Measurements from ENCODE around the gene CP. TPM values are rescaled to one million over a fixed set of nuclear protein-coding genes. Genes with fewer than 3 reads are reported as not detected.

The CP gene
- total RNA-seq, 6 experiments from 2014 or later, result 1,086 to 3,257 (median 1,852) TPM

DNA sequence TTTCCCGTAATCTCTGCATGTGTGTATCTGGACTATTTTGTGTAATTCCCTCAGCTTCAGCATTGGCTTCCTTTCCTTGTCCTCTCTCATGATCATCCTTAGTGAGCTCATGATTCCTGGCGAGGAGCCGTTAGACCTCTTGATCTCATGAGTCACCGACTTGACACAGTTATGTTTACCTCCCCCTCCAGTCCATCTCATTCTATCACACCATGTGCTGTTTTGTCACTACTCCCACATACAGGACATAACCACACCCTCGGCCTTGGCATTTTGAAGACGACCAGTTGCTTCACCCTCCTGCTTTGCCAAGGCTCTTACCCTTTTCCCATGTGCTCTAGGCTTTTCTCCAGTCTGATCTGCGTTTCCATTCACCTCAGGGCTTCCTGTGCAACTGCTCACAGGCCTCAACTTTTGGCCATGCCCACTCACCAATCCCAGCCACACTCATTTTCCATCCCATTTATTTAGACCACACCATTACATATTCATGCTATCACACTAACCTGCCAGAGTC lies 41.5 kb downstream of the CP start:
- Histone ChIP-seq H3K27ac (peak overlapping the region in 2 of 3 donors; percentile 8 to 45), H3K9me3 (no peaks in the 10 kb centered on the region), H3K4me3 (no peak overlapping the region), H3K27me3 (no peaks in the 10 kb centered on the region), H3K4me1 (no peaks in the 10 kb centered on the region), H3K36me3 (peaks cover 2 to 93% (median 39%) of the 10 kb centered on the region in 4 donors)
- intact Hi-C loops (cut with DNase I), result no loop called here
- WGBS (ENCODE audit: insufficient coverage, low coverage, low lambda C conversion rate, missing lambda C conversion rate), result 32% methylated on average over 7 of the region's 7 CpGs
- TF ChIP-seq, protein P1, sequence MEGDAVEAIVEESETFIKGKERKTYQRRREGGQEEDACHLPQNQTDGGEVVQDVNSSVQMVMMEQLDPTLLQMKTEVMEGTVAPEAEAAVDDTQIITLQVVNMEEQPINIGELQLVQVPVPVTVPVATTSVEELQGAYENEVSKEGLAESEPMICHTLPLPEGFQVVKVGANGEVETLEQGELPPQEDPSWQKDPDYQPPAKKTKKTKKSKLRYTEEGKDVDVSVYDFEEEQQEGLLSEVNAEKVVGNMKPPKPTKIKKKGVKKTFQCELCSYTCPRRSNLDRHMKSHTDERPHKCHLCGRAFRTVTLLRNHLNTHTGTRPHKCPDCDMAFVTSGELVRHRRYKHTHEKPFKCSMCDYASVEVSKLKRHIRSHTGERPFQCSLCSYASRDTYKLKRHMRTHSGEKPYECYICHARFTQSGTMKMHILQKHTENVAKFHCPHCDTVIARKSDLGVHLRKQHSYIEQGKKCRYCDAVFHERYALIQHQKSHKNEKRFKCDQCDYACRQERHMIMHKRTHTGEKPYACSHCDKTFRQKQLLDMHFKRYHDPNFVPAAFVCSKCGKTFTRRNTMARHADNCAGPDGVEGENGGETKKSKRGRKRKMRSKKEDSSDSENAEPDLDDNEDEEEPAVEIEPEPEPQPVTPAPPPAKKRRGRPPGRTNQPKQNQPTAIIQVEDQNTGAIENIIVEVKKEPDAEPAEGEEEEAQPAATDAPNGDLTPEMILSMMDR (IDR thresholded peaks at IDR 0.05), result no peak
- TF ChIP-seq POLR2A (IDR thresholded peaks at IDR 0.05), result no peak
- DNase-seq (peak in 2 of 3 donors; percentile 54), ATAC-seq (peak; percentile 60 to 82 (median 65))

DNA sequence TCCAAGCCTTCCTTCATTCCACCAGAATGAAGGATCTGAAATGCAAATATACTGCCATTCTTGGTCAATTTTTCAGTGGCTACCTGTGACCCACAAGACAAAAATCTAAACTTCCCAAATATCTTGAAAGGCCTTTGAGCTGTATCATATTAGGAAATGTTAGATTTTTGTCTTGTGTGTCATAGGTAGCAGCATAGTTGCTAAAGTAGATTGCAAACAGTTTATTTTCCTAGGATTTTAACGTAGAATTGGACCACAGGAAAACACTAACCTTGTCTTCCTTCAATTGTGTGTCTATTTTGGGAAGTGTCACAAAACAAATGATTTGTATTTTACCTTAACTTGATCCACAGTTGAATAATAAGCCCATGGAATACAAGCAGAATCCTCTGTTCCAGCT lies 42.4 kb downstream of the CP start:
- Histone ChIP-seq H3K27me3 (no peaks in the 10 kb centered on the region), H3K27ac (peak overlapping the region in 1 of 3 donors; percentile 36), H3K4me1 (no peaks in the 10 kb centered on the region), H3K9me3 (no peaks in the 10 kb centered on the region), H3K36me3 (peaks cover 2 to 94% (median 39%) of the 10 kb centered on the region in 4 donors), H3K4me3 (no peak overlapping the region)
- no peak for DNase-seq
- intact Hi-C loops (cut with DNase I), result no loop called here
- no peak for ATAC-seq
- 57% methylated on average over 1 of the region's 1 CpG for WGBS (ENCODE audit: insufficient coverage, low coverage, low lambda C conversion rate, missing lambda C conversion rate)
- TF ChIP-seq, protein P1 (IDR thresholded peaks at IDR 0.05), result no peak
- no peak for TF ChIP-seq POLR2A (IDR thresholded peaks at IDR 0.05)

DNA sequence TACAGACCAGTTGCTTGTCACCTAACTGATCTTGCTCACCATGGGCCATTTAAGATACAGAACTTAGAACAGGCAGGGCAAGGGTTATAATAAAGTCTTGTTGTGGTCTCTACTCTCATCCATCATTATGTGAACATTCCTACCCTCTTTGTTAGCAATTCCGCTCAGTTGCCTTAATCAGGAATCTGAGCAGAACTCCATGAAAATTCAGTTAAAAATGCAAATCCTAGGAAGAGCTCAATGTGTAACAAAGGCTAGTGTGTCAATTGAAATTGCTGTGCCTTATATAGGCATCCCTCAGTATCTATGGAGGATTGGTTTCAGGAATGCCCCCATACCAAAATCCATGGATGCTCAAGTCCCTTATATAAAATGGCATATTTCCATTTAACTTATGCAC lies 44.5 kb downstream of the CP start:
- intact Hi-C loops (cut with DNase I), result no loop called here
- no peak overlapping the region for H3K4me3 ChIP-seq
- TF ChIP-seq POLR2A (IDR thresholded peaks at IDR 0.05), result no peak
- TF ChIP-seq, protein P1 (IDR thresholded peaks at IDR 0.05), result no peak
- peaks cover 2 to 92% (median 41%) of the 10 kb centered on the region in 4 donors for H3K36me3 ChIP-seq
- DNase-seq, result no peak
- no peaks in the 10 kb centered on the region for H3K4me1 ChIP-seq
- no peaks in the 10 kb centered on the region for H3K27me3 ChIP-seq
- no peak overlapping the region for H3K27ac ChIP-seq
- no peaks in the 10 kb centered on the region for H3K9me3 ChIP-seq
- WGBS (ENCODE audit: insufficient coverage, low coverage, low lambda C conversion rate, missing lambda C conversion rate), result 86% methylated on average over 1 of the region's 1 CpG
- ATAC-seq, result no peak

DNA sequence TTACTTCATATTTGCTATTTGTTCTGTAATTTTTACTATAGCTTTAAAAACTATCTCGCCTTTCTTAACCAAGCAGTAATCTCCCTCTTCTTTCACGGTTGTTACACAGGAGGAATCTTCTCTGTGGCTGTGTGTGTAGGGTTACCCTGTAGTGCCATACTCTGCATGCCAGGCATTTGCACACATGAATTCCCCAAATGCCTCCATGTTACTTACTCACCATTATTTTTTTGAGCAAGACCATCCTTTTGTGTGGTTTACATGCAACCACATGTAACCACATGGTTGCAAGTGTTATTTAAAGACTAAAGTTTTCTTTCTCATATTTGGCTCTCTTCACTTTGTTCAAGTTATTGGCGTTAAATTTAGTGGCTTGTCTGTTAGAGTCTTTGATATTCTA lies 46.7 kb downstream of the CP start:
- intact Hi-C loops (cut with DNase I), result no loop called here
- TF ChIP-seq POLR2A (IDR thresholded peaks at IDR 0.05), result no peak
- TF ChIP-seq, protein P1 (IDR thresholded peaks at IDR 0.05), result no peak
- DNase-seq, result no peak

More for the DNA sequence above, 46.7 kb downstream of the CP start:
- Histone ChIP-seq H3K36me3 (peaks cover 0 to 74% (median 30%) of the 10 kb centered on the region in 4 donors), H3K4me3 (no peak overlapping the region), H3K27me3 (no peaks in the 10 kb centered on the region), H3K27ac (no peak overlapping the region), H3K9me3 (no peaks in the 10 kb centered on the region), H3K4me1 (no peaks in the 10 kb centered on the region)
- 78% methylated on average over 3 of the region's 3 CpGs for WGBS (ENCODE audit: insufficient coverage, low coverage, low lambda C conversion rate, missing lambda C conversion rate)
- ATAC-seq, result no peak

All from right lobe of liver (tissue), 6 donors.